Kidney epithelial cell (primary cell): ENCODE data around the gene TNFRSF12A. TPM values are rescaled to one million over a fixed set of nuclear protein-coding genes. Genes with fewer than 3 reads are reported as not detected.

ENCODE experiments used
- DNase-seq: peaks from one replicate; pipeline ENCODE4 v3.0.0-alpha.2; 2010; ENCODE audit warnings: low read depth
- H3K27me3 ChIP-seq: 2 replicates; pipeline ENCODE4 v1.6.0; 2011; ENCODE audit warnings: low read length; ENCODE audit not compliant: control insufficient read depth, insufficient read depth
- H3K36me3 ChIP-seq: 2 replicates; pipeline ENCODE4 v1.5.1; 2011; ENCODE audit warnings: low read length; ENCODE audit not compliant: control insufficient read depth, insufficient read depth
- H3K4me3 ChIP-seq: 2 replicates; pipeline ENCODE4 v1.5.1; 2011; ENCODE audit warnings: low read depth, mild to moderate bottlenecking, control low read depth, low read length
- total RNA-seq: library from RNA; depleted of rRNA; stranded (reverse); fragments of >200 nt; gene quantifications from 2 replicates; pipeline ENCODE4 v1.2.3, GENCODE V29; 2015
- TF ChIP-seq, protein P1 (sequence below): IDR thresholded peaks from 2 replicates; pipeline ENCODE4 v1.5.1; 2011; ENCODE audit warnings: mild to moderate bottlenecking, moderate library complexity, low read length, control low read depth, inconsistent platforms; ENCODE audit not compliant: insufficient read depth, poor library complexity, severe bottlenecking

The TNFRSF12A gene
- total RNA-seq, 1 donor from 2014 or later: 572 TPM

DNA sequence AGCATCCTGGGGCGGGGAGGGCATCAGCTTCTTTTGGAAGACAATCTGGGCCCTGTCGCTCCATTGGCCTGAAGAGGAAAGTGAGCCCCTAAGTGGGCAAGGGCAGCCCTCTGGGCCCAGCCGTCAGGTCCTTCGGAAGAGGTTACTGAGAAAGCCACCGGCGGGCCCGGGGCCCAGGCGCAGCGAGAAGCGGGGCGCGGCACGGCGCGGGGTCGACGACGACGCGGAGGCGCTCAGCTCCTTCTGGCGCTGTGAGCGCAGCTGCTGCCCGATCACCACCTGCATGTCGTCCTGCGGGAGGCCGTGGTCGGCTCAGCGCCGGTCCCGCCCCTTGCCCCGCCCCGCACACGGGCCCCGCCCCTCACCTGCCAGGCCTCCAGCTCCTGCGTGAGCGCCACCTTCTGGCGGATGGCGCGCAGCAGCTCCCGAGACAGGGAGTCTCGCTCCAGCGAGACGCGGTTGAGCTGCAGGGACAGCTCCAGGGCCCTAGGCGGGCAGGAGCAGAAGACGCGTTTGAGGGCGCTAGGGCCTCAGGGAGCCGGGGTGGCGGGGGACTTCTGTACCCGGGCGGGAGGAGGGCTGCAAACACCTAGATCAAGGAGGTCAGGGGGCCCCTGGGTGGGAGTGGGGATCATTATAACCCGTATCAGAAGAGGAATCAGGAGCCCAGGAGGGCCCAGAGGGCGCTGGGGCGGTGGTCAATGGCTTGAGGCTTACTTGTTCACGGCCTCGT is 8.0 kb downstream of the TNFRSF12A start:
- TF ChIP-seq, protein P1, sequence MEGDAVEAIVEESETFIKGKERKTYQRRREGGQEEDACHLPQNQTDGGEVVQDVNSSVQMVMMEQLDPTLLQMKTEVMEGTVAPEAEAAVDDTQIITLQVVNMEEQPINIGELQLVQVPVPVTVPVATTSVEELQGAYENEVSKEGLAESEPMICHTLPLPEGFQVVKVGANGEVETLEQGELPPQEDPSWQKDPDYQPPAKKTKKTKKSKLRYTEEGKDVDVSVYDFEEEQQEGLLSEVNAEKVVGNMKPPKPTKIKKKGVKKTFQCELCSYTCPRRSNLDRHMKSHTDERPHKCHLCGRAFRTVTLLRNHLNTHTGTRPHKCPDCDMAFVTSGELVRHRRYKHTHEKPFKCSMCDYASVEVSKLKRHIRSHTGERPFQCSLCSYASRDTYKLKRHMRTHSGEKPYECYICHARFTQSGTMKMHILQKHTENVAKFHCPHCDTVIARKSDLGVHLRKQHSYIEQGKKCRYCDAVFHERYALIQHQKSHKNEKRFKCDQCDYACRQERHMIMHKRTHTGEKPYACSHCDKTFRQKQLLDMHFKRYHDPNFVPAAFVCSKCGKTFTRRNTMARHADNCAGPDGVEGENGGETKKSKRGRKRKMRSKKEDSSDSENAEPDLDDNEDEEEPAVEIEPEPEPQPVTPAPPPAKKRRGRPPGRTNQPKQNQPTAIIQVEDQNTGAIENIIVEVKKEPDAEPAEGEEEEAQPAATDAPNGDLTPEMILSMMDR: peak; percentile 82
- no peak for DNase-seq
- Histone ChIP-seq H3K36me3 (peaks cover 4% of the 10 kb centered on the region), H3K4me3 (no peak overlapping the region), H3K27me3 (peaks cover 45% of the 10 kb centered on the region)

DNA sequence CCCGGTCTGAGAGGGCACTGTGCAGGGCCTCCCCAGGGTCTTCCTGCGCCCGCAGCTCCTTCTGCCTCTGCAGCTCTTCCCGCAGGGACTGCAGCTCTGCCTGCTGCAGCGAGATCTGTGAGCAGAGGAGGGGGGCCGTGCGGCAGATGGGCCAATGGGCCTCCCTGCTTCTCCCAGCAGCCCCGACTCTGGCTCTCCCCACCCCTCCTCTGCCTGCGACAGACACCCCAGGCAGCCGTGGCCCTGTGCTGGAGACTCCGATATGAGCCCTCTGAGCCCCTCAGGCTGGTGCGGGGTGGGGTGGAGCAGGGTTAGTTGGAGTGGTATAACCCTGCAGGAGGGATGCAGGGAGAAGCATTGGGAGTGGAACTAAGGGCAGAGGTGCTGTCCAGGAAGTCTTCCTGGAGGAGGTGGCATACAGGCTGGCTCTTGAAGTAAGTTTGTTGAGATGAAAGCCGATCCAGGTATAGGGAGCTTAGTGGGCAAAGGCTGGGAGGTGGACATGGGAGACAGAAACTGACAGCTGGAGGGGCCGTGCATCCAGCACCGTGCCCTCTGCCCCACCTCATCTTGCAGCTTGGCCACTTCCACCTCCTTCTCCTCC is 8.7 kb downstream of the TNFRSF12A start:
- DNase-seq: no peak
- H3K4me3 ChIP-seq: no peak overlapping the region
- peaks cover 4% of the 10 kb centered on the region for H3K36me3 ChIP-seq
- H3K27me3 ChIP-seq: peaks cover 52% of the 10 kb centered on the region
- TF ChIP-seq, protein P1: no peak

DNA sequence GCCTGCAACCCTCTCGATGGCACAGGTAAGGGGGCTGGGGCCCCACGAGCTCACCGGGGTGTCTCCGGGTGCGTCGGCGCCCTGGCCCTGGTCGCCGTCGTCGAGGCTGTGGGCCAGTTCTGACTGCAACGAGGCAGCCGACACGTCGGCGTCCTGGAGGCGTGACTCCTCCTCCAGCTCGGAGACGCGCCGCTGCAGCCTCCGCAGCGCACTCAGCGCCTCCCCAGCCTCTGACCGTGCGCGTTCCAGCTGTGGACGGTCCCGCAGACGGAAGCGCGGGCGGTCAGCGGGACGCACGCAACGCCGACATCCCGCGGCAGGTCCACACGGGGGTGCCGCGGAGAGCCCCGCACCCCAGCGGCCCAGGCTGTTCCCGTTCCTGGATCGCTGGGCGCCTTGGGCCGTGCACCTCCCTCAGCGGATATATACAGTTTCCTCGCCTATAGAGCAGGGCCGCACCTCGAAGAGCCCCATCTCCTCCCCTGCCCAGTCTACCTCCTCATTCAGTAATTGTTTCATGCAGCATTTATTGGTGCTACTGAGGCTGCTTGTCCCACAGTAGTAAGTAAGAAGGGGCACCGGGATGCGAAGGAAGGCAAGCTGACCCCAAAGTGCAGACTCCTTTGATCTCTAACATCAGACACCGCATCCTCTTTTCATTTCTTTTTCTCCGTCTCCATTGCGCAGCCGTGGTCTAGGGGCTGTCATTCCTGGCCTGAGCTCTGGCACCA is 9.5 kb downstream of the TNFRSF12A start:
- Histone ChIP-seq H3K4me3 (no peak overlapping the region), H3K27me3 (peaks cover 60% of the 10 kb centered on the region), H3K36me3 (peaks cover 4% of the 10 kb centered on the region)
- TF ChIP-seq, protein P1: no peak
- DNase-seq: no peak

DNA sequence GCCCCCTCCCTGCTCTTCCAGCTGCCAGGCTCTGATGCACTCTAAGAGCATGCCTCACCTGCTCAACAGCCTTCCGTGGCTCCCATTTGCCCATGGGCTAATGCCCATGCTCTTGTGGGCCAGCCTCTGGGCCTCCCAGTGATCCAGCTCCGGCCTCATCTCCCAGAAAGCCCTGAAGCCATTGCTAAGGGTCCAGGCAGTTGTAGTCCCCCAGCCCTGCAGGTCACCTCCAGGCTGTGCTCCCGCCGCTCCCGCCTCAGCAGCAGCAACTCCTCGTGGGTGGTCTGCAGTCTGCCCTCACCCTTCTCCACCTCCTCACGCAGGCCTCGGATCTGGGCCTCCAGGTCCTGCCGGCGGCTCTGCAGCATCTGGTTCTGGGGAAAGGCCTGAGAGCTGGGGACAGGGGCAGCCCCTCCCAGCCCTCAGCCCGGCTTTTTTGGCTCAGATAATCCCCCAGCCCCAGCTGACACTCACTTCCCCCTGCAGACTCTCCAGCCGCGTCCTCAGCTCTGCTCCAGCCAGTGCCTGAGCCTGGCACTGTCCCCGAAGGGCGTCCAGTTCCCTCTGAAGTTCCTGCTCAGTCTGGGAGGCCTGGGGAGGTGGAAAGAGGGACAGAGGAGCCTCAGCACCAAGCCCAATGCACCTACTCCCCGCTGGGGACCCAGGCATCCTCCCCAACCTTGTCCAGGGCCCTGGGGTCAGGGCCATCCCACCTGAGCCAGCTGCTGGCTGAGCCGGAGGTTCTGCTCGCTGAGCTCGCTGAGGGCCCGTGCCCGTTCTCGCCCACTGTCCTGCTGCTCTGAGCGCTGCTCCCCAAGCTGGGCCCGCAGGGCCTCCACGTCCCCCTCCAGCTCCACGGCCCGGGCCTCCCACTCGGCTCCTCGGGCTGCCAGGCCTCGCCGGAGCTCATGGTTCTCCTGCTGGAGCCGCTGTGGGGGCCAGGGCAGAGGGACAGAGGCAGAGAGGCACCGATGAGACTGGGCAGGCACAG is 10.3 kb downstream of the TNFRSF12A start:
- Histone ChIP-seq H3K36me3 (peaks cover 4% of the 10 kb centered on the region), H3K4me3 (no peak overlapping the region), H3K27me3 (peaks cover 67% of the 10 kb centered on the region)
- TF ChIP-seq, protein P1: no peak
- DNase-seq: no peak

DNA sequence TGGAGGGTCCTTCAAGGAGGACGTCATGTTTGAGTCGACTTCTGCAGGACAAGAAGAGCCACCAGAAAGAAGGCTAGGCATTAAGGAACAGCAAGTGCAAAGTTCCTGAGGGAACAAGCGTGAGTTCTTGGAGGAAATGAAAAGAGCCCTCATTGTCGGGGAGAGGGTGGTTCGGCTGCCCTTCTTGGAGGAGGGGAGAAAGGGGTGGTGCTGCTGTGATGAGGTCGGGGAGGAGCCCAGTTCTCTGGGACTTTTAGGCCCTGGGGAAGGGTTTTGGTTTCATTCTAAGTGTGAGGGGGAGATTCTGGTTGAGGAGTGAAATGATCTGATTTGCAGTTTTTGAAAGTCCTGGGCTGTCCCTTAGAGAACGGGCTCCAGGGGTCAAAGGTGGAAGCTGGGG is 12.5 kb downstream of the TNFRSF12A start:
- TF ChIP-seq, protein P1: no peak
- Histone ChIP-seq H3K4me3 (no peak overlapping the region), H3K27me3 (peaks cover 89% of the 10 kb centered on the region), H3K36me3 (no peaks in the 10 kb centered on the region)
- no peak for DNase-seq
